BLaER1 (cell line): ENCODE measurements around the gene WDR18.

ENCODE experiments used
- H3K27ac ChIP-seq: shearing (Covaris generic); formaldehyde crosslinking; 2 replicates; pipeline ENCODE4 v1.8.1; 2022
- H3K27me3 ChIP-seq: shearing (Covaris generic); formaldehyde crosslinking; 2 replicates; pipeline ENCODE4 v1.8.1; 2022
- H3K36me3 ChIP-seq: shearing (Covaris generic); formaldehyde crosslinking; 2 replicates; pipeline ENCODE4 v1.8.1; 2022
- H3K4me1 ChIP-seq: shearing (Covaris generic); formaldehyde crosslinking; 2 replicates; pipeline ENCODE4 v1.8.1; 2022
- H3K4me2 ChIP-seq: shearing (Covaris generic); formaldehyde crosslinking; 2 replicates; pipeline ENCODE4 v1.8.1; 2022
- H3K4me3 ChIP-seq: shearing (Covaris generic); formaldehyde crosslinking; 2 replicates; pipeline ENCODE4 v1.8.1; 2022
- H3K9ac ChIP-seq: shearing (Covaris generic); formaldehyde crosslinking; 2 replicates; pipeline ENCODE4 v1.8.1; 2022
- H3K9me3 ChIP-seq: shearing (Covaris generic); formaldehyde crosslinking; 2 replicates; pipeline ENCODE4 v1.8.1; 2022
- H4K20me1 ChIP-seq: shearing (Covaris generic); formaldehyde crosslinking; 2 replicates; pipeline ENCODE4 v1.8.1; 2022
- Cebpa-rat ChIP-seq: shearing (Covaris generic); IDR thresholded peaks from 2 replicates; pipeline ENCODE4 v1.8.1; 2022

The WDR18 gene

GRCh38 chr19:948842-949496 lies 35.2 kb upstream of the WDR18 start:
- H3K36me3 ChIP-seq: peaks cover 14% of the 10 kb centered on the region
- no peak overlapping the region for H3K4me3 ChIP-seq
- peaks cover 85% of the 10 kb centered on the region for H3K4me1 ChIP-seq
- H3K4me2 ChIP-seq: peak overlapping the region; percentile 84
- H3K9me3 ChIP-seq: no peaks in the 10 kb centered on the region
- H4K20me1 ChIP-seq: peaks cover 62% of the 10 kb centered on the region
- H3K27me3 ChIP-seq: no peaks in the 10 kb centered on the region
- H3K27ac ChIP-seq: no peak overlapping the region
- H3K9ac ChIP-seq: no peak overlapping the region
- no peak for TF ChIP-seq Cebpa-rat

- no peaks in the 10 kb centered on the region for H3K27me3 ChIP-seq
- H4K20me1 ChIP-seq: peaks cover 57% of the 10 kb centered on the region
- no peaks in the 10 kb centered on the region for H3K9me3 ChIP-seq
- no peak overlapping the region for H3K4me3 ChIP-seq
- H3K27ac ChIP-seq: no peak overlapping the region
- H3K9ac ChIP-seq: no peak overlapping the region
- no peak for TF ChIP-seq Cebpa-rat
- peaks cover 92% of the 10 kb centered on the region for H3K4me1 ChIP-seq
- peak overlapping the region; percentile 29 for H3K4me2 ChIP-seq
- H3K36me3 ChIP-seq: peaks cover under 1% of the 10 kb centered on the region; the same call in 1 of the 2 replicates
Measured at GRCh38 chr19:950352-951066, 33.6 kb upstream of the WDR18 start.

- H3K4me3 ChIP-seq: peak overlapping the region; percentile 62; the same call in 1 of the 2 replicates
- peak overlapping the region; percentile 99 for H3K4me2 ChIP-seq
- H3K27ac ChIP-seq: peak overlapping the region; percentile 89
- peaks cover 96% of the 10 kb centered on the region for H3K4me1 ChIP-seq
- no peaks in the 10 kb centered on the region for H3K9me3 ChIP-seq
- peaks cover 54% of the 10 kb centered on the region for H4K20me1 ChIP-seq
- H3K36me3 ChIP-seq: no peaks in the 10 kb centered on the region
- H3K9ac ChIP-seq: peak overlapping the region; percentile 76
- TF ChIP-seq Cebpa-rat: no peak
- no peaks in the 10 kb centered on the region for H3K27me3 ChIP-seq
Measured at GRCh38 chr19:952049-952679, 32.0 kb upstream of the WDR18 start.

- H3K9me3 ChIP-seq: no peaks in the 10 kb centered on the region
- no peaks in the 10 kb centered on the region for H3K27me3 ChIP-seq
- H4K20me1 ChIP-seq: peaks cover 53% of the 10 kb centered on the region
- H3K27ac ChIP-seq: peak overlapping the region; percentile 89
- peak overlapping the region; percentile 99 for H3K4me2 ChIP-seq
- no peaks in the 10 kb centered on the region for H3K36me3 ChIP-seq
- peaks cover 95% of the 10 kb centered on the region for H3K4me1 ChIP-seq
- H3K4me3 ChIP-seq: peak overlapping the region; percentile 62
- peak overlapping the region; percentile 76 for H3K9ac ChIP-seq
- TF ChIP-seq Cebpa-rat: no peak
Measured at GRCh38 chr19:952680-953444, 31.3 kb upstream of the WDR18 start.

- Histone ChIP-seq H3K9ac (peak overlapping the region; percentile 42; the same call in 1 of the 2 replicates), H3K4me2 (peak overlapping the region; percentile 99), H3K36me3 (no peaks in the 10 kb centered on the region), H4K20me1 (peaks cover 47% of the 10 kb centered on the region), H3K27me3 (no peaks in the 10 kb centered on the region), H3K9me3 (no peaks in the 10 kb centered on the region), H3K27ac (peak overlapping the region; percentile 89), H3K4me1 (peaks cover 87% of the 10 kb centered on the region), H3K4me3 (peak overlapping the region; percentile 62)
- no peak for TF ChIP-seq Cebpa-rat
Measured at GRCh38 chr19:953445-954271, 30.5 kb upstream of the WDR18 start.

GRCh38 chr19:954272-954671 lies 29.9 kb upstream of the WDR18 start:
- H3K4me2 ChIP-seq: peak overlapping the region; percentile 99
- peak overlapping the region; percentile 42 for H3K9ac ChIP-seq
- H3K36me3 ChIP-seq: peaks cover 6% of the 10 kb centered on the region; the same call in 1 of the 2 replicates
- H4K20me1 ChIP-seq: peaks cover 52% of the 10 kb centered on the region
- no peaks in the 10 kb centered on the region for H3K27me3 ChIP-seq
- peak overlapping the region; percentile 62; the same call in 1 of the 2 replicates for H3K4me3 ChIP-seq
- peaks cover 81% of the 10 kb centered on the region for H3K4me1 ChIP-seq
- TF ChIP-seq Cebpa-rat: no peak
- H3K9me3 ChIP-seq: no peaks in the 10 kb centered on the region
- H3K27ac ChIP-seq: peak overlapping the region; percentile 89

- peaks cover 58% of the 10 kb centered on the region for H4K20me1 ChIP-seq
- H3K36me3 ChIP-seq: peaks cover 12% of the 10 kb centered on the region
- no peaks in the 10 kb centered on the region for H3K9me3 ChIP-seq
- no peak for TF ChIP-seq Cebpa-rat
- peaks cover 75% of the 10 kb centered on the region for H3K4me1 ChIP-seq
- peak overlapping the region; percentile 62 for H3K4me3 ChIP-seq
- H3K27ac ChIP-seq: peak overlapping the region; percentile 89
- peak overlapping the region; percentile 99 for H3K4me2 ChIP-seq
- peak overlapping the region; percentile 42 for H3K9ac ChIP-seq
- H3K27me3 ChIP-seq: no peaks in the 10 kb centered on the region
Measured at GRCh38 chr19:954672-955494, 29.3 kb upstream of the WDR18 start.
